ENCODE data around the gene KRTAP19-2. TPM values are rescaled to one million over a fixed set of nuclear protein-coding genes. Genes with fewer than 3 reads are reported as not detected.
"Not testable (repeated sequence)": the region's sequence is repeated elsewhere in the genome, so short reads cannot be mapped to it uniquely, and the experiment has no call there.

The KRTAP19-2 gene, protein sequence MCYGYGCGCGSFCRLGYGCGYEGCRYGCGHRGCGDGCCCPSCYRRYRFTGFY
- not detected for total RNA-seq
- long read RNA-seq, result 0 reads

DNA sequence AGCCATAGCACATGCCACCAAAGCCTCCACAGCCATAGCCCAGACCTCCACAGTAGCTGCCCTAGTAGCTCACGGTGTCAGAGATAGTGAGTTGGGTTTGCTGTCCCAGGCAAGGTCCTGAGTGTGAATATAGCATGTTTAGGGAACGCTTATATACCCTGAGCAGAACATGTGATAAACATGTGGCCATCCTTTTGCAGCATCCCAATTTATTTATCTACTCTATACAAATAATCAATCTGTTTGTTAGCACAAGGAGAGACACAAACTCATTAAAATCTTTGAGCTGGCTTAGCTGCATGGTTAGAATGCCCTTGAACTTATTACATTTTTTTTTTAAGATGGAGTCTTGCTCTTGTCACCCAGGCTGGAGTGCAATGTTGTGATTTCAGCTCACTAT, at the start of gene KRTAP19-2:
Gene KRTAP19-2 (minus strand): TSS at position 101 of the 400 bp plus-strand sequence. CDS start 88 bp downstream, at position 13.
- DNase-seq (ENCODE audit: missing footprints) (no peak), ATAC-seq (no peak)
- intact Hi-C loops (cut with DNase I), result no loop called here

DNA sequence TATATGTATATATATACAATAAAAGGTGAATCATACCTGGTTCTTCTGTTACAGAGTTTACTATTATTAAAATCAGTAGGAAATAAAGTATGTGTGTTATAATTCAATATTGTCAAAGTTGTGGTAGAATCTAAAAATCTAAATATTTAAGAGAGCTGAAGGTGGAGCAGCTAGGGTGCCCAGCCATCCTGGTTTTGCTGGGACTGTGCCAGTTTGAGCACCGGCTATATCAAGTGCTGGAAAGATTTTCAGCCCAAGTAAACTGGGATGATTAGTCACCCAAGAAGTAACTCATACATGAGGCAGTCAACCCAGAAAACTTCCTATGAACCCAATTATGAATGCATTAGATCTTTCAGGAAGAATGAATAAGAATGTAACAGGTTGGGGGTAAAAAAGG, 31.6 kb upstream of the KRTAP19-2 start:
- DNase-seq (ENCODE audit: missing footprints), result no peak
- ATAC-seq, result no peak
- intact Hi-C loops (cut with DNase I), result no loop called here

DNA sequence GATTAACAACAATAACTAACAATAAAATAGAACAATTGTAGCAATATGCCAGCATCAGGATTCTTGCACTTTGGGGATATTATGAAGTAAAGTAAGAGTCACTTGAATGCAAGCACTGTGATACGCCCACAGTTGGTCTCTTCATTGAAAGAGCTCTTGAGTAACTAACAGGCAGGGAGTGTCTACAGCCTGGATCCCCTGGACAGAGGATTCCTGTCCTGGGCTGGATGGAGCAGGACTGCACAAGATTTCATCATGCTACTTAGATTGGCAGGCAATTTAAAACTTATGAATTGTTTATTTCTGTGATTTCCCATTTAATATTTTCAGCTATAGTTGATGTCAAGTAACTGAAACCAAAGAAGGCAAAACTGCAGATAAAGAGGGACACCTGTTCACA, 28.4 kb upstream of the KRTAP19-2 start:
- intact Hi-C loops (cut with DNase I), result no loop called here
- no peak for ATAC-seq

DNA sequence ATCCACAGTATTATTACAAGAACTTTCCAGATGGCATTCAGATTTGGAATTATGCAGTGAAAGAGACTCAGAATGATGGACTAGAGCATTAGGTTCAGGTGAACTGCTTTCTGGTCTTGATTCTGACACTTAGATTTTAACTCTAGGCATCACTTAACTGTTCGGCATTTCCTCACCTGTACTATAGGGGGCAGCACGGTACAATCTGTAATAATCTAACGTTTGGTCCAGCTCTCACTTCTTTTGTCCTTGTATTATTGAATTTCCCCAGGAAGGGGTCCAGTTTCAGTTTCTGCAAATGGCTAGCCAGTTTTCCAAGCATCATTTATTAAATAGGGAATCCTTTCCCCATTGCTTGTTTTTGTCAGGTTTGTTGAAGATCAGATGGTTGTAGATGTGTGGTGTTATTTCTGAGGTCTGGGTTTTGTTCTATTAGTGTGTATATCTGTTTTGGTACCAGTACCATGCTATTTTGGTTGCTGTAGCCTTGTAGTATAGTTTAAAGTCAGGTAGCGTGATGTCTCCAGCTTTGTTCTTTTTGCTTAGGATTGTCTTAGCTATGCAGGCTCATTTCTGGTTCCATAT, 18.5 kb upstream of the KRTAP19-2 start:
- ATAC-seq; DNase-seq (ENCODE audit: missing footprints); intact Hi-C loops (cut with DNase I): not testable (repeated sequence)

More for the DNA sequence above, 28.4 kb upstream of the KRTAP19-2 start:
- DNase-seq (ENCODE audit: missing footprints), result no peak

DNA sequence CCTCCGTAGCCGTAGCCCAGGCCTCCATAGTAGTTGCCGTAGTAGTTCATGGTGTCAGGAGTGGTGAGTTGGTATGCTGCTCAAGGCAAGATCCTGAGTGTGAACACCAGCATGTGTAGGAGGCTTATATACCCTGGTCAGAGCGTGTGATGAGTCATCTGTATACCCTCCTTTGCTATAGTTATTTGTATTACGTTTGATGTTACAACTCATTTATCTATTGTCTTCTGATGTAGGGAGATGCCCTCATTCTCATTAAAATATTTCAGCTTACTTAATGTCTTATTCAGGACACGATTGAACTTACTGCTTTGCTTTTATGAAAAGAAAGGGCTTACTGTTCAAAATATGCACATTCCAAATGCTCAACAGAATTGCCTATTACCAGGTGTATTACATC, 14.8 kb upstream of the KRTAP19-2 start, which contains the start of gene KRTAP19-5:
Gene KRTAP19-5 (minus strand): TSS at position 101 of the 400 bp plus-strand sequence. CDS start 51 bp downstream, at position 50.
- ATAC-seq, result no peak
- intact Hi-C loops (cut with DNase I), result no loop called here
- no peak for DNase-seq (ENCODE audit: missing footprints)

DNA sequence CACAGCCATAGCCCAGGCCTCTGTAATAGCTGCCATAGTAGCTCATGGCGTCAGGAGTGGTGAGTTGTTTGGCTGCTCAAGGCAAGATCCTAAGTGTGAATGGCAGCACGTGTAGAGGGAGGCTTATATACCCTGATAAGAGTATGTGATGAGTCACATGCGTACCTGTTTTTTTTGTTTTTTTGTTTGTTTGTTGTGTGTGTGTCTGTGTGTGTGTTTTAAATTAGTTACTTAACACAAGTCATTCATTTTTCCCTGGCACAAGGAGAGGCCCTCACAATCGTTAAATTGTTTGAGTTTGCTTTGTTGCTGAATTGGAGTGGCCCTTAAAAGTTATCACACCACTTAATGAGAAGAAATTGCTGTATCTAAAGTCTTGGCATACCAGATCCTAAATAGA, 9.8 kb upstream of the KRTAP19-2 start, which contains the start of gene KRTAP19-4:
Gene KRTAP19-4 (minus strand): TSS at position 101 of the 400 bp plus-strand sequence. CDS start 55 bp downstream, at position 46.
- intact Hi-C loops (cut with DNase I), result no loop called here
- DNase-seq (ENCODE audit: missing footprints) (no peak), ATAC-seq (no peak)

DNA sequence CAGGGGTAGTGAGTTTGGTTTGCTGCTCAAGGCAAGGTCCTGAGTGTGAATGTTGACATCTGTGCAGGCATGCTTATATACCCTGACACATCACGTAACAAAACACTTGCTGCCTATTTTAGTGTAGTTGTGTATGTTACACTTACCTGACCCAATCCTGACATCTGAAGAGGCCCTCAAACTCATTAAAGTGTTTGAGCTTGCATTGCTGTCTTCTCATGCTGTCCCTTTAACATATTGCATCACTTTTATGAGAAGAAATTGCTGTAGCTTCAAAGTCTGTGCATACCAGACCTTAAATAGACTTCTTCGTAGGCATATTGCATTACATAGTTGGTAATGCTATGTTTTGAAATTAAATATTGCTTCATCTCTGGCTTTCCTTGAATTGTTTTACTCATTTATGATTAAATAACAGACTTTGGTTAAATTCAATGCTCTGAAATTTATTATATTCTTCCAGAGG, 4.8 kb upstream of the KRTAP19-2 start, which contains the start of gene KRTAP19-3:
Gene KRTAP19-3 (minus strand): TSS at position 51 of the 466 bp plus-strand sequence. CDS start 56 bp downstream, outside the sequence.
- ATAC-seq, result no peak
- DNase-seq (ENCODE audit: missing footprints), result no peak
- intact Hi-C loops (cut with DNase I), result no loop called here

DNA sequence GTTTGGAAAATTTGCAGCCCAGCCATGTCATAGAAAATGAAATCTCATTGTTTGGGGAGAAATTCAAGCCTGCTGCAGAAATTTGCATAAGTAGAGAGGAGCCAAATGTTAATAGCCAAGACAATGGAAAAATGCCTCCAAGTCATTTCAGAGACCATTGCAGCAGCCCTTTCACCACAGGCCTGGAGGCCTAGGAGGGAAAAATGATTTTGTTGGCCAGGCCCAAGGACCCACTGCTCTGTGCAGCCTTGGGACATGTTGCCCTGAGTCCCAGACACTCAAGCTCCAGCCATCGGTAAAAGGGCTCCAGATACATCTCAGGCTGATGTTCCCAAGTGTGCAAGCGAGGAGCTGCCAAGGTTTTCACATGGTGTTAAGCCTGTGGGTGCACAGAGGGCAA, 1.1 kb downstream of the KRTAP19-2 start:
- intact Hi-C loops (cut with DNase I), result no loop called here
- DNase-seq (ENCODE audit: missing footprints) (no peak), ATAC-seq (no peak)

DNA sequence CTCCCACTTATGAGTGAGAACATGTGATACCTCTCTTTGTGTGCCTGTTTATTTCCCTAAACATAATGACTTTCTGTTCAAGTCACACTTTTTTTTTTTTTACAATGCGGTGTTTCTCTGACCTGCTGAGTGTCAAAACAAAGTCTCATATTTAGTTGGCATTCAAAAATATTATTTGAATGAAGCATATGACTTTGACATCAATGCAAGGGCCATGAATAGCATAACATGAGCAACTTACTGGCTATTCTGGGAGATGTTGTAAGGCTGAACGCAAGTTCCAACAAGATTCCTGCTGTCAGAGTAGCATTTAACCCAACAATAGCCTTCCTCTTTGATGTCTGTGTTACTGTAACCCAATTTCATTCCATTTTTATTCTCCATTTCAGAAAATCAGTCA, 5.1 kb downstream of the KRTAP19-2 start:
- intact Hi-C loops (cut with DNase I), result loop anchor here (5.0 kb wide), 1 partner anchor 85 kb away; no protein-coding TSS in a partner anchor
- no peak for ATAC-seq
- DNase-seq (ENCODE audit: missing footprints), result no peak

DNA sequence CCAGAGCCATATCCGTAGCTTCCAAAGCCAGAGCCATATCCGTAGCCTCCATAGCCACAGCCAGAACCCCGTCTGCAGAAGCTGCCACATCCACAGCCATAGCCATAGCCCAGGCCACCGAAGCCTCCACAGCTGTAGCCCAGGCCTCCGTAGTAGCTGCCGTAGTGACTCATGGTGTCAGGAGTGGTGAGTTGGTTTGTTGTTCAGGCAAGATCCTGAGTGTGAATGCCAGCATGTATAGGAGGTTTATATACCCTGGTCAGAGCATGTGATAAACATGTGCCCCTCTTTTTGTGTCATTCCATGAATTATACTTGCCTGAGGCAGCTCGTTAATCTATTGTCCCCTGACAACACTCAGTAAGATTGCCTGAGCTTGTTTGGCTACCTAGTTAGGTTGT, 7.1 kb downstream of the KRTAP19-2 start, which contains the start of gene KRTAP19-1:
Gene KRTAP19-1 (minus strand): TSS at position 223 of the 400 bp plus-strand sequence. CDS start 50 bp downstream, at position 173.
- DNase-seq (ENCODE audit: missing footprints), result no peak
- intact Hi-C loops (cut with DNase I), result loop anchor here (5.0 kb wide), 1 partner anchor 87 kb away; no protein-coding TSS in a partner anchor
- no peak for ATAC-seq

DNA sequence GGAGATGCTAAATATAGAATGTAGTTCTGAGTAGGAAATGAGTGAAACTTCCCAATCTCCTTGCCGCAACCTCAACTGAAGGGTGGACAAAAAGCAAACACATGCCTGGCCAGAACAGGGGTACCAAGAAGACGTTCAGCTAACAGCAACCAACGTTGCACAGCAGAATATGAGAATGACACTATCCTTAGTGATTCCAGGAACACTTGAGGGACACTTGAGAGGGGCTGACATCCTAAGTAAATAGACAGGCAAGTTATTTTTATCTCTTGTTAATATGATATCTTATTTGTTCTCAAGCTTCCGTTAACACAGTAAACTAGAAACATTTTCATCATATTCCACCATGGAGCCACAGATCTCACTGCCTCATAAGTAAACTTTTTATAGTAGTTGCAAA, 8.0 kb downstream of the KRTAP19-2 start:
- ATAC-seq (no peak), DNase-seq (ENCODE audit: missing footprints) (no peak)
- intact Hi-C loops (cut with DNase I), result no loop called here

DNA sequence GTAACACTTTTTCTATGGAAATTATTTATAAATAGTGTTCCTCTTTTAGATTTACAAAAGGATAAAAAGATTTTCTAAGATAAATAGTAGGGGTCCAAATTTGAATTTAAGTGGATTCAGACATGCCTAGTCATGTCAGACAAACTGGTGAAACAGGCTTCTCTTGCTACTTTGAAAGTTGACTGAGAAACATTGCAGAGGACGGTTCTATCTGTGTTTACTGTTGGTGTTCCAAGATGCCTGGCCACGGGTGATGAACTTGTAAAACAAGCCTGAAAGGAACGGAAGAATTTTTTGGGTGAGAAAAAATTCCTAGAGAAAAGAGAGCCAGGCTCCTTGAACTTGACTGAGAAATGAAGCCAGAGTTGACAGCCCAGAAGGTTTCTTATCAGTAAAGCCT, 9.2 kb downstream of the KRTAP19-2 start:
- intact Hi-C loops (cut with DNase I), result no loop called here
- DNase-seq (ENCODE audit: missing footprints) (no peak), ATAC-seq (no peak)

DNA sequence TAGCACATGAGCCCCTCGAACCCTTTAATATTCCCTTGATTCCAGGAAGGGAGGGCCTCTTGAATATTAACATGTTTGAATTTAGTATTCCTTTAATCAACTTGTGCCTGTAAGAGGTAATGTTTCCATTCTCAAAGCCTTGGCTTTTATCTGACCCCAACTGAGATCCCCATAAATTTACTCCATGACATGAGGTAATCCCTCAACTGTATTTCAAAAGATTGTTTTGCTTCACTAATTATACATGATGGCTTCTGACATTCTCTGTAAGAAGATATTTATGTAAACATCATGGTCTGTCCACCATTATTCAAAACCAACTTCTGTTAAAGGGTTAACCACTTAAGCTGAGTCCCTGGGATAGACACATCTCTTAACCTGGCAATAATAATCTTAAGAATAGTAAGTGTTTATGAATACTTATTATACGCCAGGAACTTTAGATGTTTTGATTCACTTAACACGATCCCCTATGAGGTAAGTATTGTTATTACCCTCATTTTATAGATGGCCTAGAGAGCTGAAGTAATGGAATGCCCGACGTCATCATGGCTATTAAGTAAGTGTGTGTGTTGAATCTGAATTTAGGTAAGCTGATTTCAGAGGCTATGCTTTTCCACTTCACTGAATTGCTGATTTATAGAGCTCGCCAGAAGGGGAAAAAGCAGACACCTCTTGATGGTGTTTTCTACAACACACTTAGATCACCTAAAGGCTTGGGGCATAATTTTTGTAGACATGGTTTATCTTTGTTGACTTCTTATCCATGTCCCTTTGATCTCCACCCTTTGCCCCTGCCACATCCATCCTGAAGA, 18.1 kb downstream of the KRTAP19-2 start:
- ATAC-seq (no peak), DNase-seq (ENCODE audit: missing footprints) (no peak)
- intact Hi-C loops (cut with DNase I), result no loop called here

DNA sequence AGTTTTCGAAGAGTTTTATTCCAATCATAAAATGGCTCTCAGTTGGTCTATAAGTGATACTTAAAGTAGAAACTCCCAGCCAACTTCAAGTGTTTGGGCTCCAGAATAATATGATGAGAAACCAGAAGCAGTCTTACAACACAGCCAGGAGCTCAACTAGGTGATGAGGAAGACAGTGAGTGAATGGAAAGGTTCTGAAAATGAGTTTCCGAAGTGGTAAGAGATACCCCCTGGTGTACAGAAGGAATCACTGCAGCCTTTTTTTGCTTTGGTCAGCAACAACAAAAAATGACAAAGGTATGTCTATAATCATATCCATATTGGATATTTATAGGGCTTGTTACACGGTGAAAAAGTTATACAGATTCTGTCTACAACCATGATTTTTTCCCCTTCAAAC, 23.5 kb downstream of the KRTAP19-2 start:
- ATAC-seq (no peak), DNase-seq (ENCODE audit: missing footprints) (no peak)
- intact Hi-C loops (cut with DNase I), result no loop called here

DNA sequence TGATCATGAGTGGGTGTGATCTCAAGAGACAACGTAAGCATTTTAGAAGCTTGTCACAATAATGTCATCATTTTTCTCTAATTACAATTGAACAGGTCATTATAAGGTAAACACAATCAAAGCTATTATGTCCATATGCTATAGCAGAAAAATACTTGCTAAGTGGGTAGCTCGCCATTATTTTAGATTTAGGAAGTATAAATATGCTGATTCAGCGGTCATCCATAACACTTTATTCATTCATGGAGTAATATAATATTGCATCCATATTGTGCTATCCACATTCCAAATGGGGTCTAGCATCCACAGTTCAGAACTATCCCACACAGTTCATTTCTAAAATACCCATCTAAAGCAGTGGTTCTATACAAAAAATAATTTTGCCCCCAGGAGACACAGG, 38.7 kb downstream of the KRTAP19-2 start:
- intact Hi-C loops (cut with DNase I), result loop anchor here (10.0 kb wide), 1 partner anchor 636 kb away; no protein-coding TSS in a partner anchor
- ATAC-seq (no peak), DNase-seq (ENCODE audit: missing footprints) (no peak)

DNA sequence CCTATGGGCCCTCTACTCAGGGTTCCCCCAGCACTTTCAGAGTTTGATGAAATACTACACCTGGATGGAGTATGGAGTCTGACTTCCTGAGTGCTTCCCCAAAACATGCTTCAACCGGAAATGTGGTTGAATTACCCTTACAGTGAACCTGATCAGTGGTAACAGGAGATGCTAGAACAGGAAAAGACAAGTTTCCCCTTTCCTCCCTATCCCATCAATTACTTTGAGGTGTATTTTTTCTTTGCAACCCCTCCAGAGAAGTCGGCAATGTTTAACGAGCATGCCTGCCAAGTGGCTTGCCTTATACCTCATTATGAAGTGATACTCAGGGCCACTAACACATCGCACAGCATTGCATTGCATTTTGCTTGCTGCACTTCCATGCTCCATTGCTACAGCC, 40.2 kb downstream of the KRTAP19-2 start:
- ATAC-seq (no peak), DNase-seq (ENCODE audit: missing footprints) (no peak)
- intact Hi-C loops (cut with DNase I), result loop anchor here (10.0 kb wide), 1 partner anchor 638 kb away; no protein-coding TSS in a partner anchor

DNA sequence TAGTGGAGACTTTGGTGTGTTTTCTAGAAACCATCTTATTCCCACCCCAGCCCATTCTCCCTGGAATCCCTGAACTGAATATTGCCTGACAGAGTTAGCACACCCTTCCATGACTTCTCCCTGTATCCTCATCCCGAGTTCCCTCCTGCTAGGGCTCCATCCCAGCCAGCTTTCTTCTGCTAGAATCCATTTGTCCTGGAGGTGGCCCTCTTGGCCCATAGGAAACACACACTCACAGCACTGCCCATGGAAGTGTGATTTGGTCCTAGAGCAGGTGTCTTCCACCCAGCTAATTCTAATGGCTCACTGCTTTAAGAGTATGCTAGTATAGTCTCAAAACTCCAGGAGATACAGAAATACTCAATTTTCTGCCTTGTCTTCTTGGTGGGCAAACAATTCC, 43.0 kb downstream of the KRTAP19-2 start:
- ATAC-seq (no peak), DNase-seq (ENCODE audit: missing footprints) (no peak)
- intact Hi-C loops (cut with DNase I), result loop anchor here (5.0 to 10.0 kb wide), 2 partner anchors 288 to 641 kb away; no protein-coding TSS in a partner anchor

DNA sequence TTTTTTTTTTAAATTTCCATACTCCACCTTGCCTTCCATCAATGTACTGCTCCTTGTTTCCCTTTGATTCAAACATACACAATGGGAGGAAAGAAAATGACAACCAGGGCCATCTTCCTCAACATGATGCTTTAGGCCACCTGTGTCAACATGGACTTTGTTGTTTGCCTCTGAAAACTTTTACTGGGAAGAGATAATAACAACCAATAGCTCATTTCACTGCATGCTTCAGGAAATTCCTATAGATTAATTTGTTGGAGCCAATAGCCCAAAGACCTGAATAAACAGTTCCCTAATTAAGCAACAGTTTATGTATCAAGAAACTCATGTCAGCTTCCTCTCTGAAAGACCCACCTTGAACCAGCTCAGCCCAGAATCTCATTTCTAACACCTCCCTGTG, 44.0 kb downstream of the KRTAP19-2 start:
- DNase-seq (ENCODE audit: missing footprints) (no peak), ATAC-seq (no peak)
- intact Hi-C loops (cut with DNase I), result loop anchor here (5.0 to 10.0 kb wide), 2 partner anchors 289 to 642 kb away; no protein-coding TSS in a partner anchor

DNA sequence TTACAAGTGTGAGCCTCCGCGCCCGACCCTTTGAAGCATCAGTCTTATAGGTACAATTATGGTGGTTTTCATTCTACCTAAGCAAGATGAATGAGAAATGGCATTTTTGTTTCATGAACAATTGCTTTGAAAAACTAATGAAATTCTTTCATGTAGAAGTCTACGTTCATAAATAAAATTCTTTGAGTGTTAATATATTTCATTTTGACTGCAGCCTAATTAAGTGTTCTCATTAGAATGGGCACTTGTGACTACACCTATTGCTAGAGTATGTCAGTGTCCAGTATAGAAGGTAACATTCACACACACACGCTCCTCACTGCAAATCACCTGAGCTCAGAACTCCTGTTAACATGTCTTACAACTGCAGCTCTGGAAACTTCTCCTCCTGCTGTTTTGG, 47.3 kb downstream of the KRTAP19-2 start, which contains the start of gene KRTAP15-1:
Gene KRTAP15-1 (plus strand): TSS at position 301 of the 400 bp plus-strand sequence. CDS start 53 bp downstream, at position 354.
- intact Hi-C loops (cut with DNase I), result loop anchor here (5.0 to 10.0 kb wide), 2 partner anchors 292 to 645 kb away; no protein-coding TSS in a partner anchor
- no peak for ATAC-seq
- DNase-seq (ENCODE audit: missing footprints), result no peak

Data from Right ventricle myocardium inferior (tissue), 1 donor.